OCI-LY1 (cell line): ENCODE data around the gene MSMP.

ENCODE experiments used
- EZH2 ChIP-seq: fragments of 200-600 bp; sonication (generic), shearing (Covaris generic); IDR thresholded peaks from 2 replicates; pipeline ENCODE4 v1.8.0; 2017; ENCODE audit warnings: borderline replicate concordance, mixed run types, mild to moderate bottlenecking, antibody characterized with exemption, low read length, moderate library complexity, mixed read lengths
- TF ChIP-seq, protein P1 (sequence below): fragments of 200-600 bp; sonication (generic), shearing (Covaris generic); IDR thresholded peaks from 2 replicates; pipeline ENCODE4 v1.5.1; 2017; ENCODE audit warnings: mild to moderate bottlenecking, antibody characterized with exemption, low read length, moderate library complexity, mixed read lengths

DNA sequence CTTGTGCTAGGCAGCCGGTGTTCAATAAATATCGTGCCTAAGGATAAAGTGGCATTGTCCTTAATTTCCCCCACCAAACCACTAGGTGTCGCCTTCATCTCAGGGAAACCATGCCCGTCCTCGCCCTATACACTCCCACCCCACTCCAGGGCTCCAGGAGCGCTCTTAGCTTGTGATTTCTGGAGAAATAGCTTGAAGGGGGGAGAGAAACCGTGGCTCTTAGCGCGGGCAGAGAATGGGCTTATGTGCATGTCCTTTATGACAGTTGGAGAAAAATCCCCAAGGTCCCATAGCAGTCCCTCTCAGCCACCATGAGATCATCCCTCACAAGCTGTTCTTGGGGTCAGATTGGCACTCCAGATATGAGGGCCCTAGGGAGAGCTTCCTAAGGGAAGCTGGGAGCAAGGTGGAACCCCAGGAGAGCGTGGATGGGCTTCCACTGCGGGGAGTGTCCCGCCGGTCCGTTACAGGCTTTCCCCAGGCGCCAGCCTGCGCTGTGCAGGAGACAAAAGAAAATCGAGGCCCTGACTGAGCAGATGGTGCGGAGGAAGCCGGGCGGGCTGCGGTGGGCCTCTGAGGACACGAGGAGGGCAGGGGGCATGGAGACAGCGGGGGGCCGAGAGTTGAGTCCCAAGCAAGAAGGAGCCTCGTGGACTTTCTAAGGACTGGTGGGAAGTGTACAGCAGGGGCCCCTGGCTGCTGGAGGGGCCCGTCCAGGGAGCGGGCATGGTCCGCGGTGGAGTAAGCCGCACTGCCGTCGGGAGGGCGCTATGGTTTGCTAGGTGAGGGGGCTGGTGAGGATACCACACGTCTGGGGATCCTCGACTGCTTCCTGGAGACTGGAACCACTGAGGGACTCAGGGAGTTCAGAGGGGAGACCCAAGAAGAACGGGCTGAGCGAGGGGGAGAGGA lies 36.6 kb upstream of the MSMP start:
- TF ChIP-seq, protein P1, sequence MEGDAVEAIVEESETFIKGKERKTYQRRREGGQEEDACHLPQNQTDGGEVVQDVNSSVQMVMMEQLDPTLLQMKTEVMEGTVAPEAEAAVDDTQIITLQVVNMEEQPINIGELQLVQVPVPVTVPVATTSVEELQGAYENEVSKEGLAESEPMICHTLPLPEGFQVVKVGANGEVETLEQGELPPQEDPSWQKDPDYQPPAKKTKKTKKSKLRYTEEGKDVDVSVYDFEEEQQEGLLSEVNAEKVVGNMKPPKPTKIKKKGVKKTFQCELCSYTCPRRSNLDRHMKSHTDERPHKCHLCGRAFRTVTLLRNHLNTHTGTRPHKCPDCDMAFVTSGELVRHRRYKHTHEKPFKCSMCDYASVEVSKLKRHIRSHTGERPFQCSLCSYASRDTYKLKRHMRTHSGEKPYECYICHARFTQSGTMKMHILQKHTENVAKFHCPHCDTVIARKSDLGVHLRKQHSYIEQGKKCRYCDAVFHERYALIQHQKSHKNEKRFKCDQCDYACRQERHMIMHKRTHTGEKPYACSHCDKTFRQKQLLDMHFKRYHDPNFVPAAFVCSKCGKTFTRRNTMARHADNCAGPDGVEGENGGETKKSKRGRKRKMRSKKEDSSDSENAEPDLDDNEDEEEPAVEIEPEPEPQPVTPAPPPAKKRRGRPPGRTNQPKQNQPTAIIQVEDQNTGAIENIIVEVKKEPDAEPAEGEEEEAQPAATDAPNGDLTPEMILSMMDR = peak; percentile 91
- TF ChIP-seq EZH2 = no peak
